GM20431 (cell line): ENCODE data around the gene SP5.

Experiments
- in situ Hi-C: fragments of 300-500 bp; cut with MseI, MboI; formaldehyde crosslinking; loops from one replicate; pipeline ENCODE4 v1.15.0; 2020; ENCODE audit warnings: low sequenced_read_pairs; ENCODE audit not compliant: unreplicated experiment

SP5 gene

GRCh38 chr2:170707821-170708795 is 7.0 kb upstream of the SP5 start:
- in situ Hi-C loops, result no loop called here

GRCh38 chr2:170710609-170710979 is 4.5 kb upstream of the SP5 start:
- in situ Hi-C loops, result no loop called here

- in situ Hi-C loops, result no loop called here
Measured at GRCh38 chr2:170711196-170711773, 3.9 kb upstream of the SP5 start.

- in situ Hi-C loops, result no loop called here
Measured at GRCh38 chr2:170711774-170712652, 3.1 kb upstream of the SP5 start.

- in situ Hi-C loops, result no loop called here
Measured at GRCh38 chr2:170712653-170713542, 2.2 kb upstream of the SP5 start.

- in situ Hi-C loops, result no loop called here
Measured at GRCh38 chr2:170713543-170714380, 1.4 kb upstream of the SP5 start.

- in situ Hi-C loops, result no loop called here
Measured at GRCh38 chr2:170714381-170715061, 616 bp upstream of the SP5 start.

- in situ Hi-C loops, result no loop called here
Measured at GRCh38 chr2:170715932-170716777, 1.0 kb downstream of the SP5 start.

GRCh38 chr2:170716851-170717598 is 1.9 kb downstream of the SP5 start:
- in situ Hi-C loops, result no loop called here

GRCh38 chr2:170717599-170717963 is 2.4 kb downstream of the SP5 start:
- in situ Hi-C loops, result no loop called here

GRCh38 chr2:170717991-170718589 is 3.0 kb downstream of the SP5 start:
- in situ Hi-C loops, result no loop called here

- in situ Hi-C loops, result no loop called here
Measured at GRCh38 chr2:170719810-170720209, 4.7 kb downstream of the SP5 start.

- in situ Hi-C loops, result no loop called here
Measured at GRCh38 chr2:170721678-170722077, 6.5 kb downstream of the SP5 start.

- in situ Hi-C loops, result no loop called here
Measured at GRCh38 chr2:170722301-170722700, 7.2 kb downstream of the SP5 start.

- in situ Hi-C loops, result no loop called here
Measured at GRCh38 chr2:170723446-170723958, 8.4 kb downstream of the SP5 start.
